H1 (cell line): Measurements from ENCODE around the gene ARHGAP24.

Experiments used
- EZH2 ChIP-seq: fragments of 200-600 bp; sonication (generic); IDR thresholded peaks from 2 replicates; pipeline ENCODE4 v1.7.1; 2012; ENCODE audit warnings: low read depth, mild to moderate bottlenecking, moderate library complexity, low read length, inconsistent platforms; ENCODE audit not compliant: severe bottlenecking
- FOSL1 ChIP-seq: IDR thresholded peaks from 2 replicates; pipeline ENCODE4 v1.6.1; 2011; ENCODE audit warnings: mild to moderate bottlenecking, low read depth, low read length, moderate library complexity; ENCODE audit not compliant: insufficient read depth
- HDAC6 ChIP-seq: IDR thresholded peaks from one replicate; pipeline ENCODE4 v1.7.1; 2012; ENCODE audit warnings: low read depth, mild to moderate bottlenecking, inconsistent platforms, low read length, moderate library complexity
- JUN ChIP-seq: IDR thresholded peaks from 2 replicates; pipeline ENCODE4 v1.6.1; 2011; ENCODE audit warnings: low read depth, mild to moderate bottlenecking, improper control_type of control experiment, low read length
- POLR2A ChIP-seq, 2 experiments: IDR thresholded peaks; 1 replicate in 1 of 2; 2 replicates in 1 of 2; pipeline ENCODE4 v1.6.1; 2011; ENCODE audit warnings: low read depth in 2 of 2, low read length in 2 of 2, mild to moderate bottlenecking in 2 of 2; ENCODE audit errors: control extremely low read depth in 1 of 2
- SP1 ChIP-seq: IDR thresholded peaks from 2 replicates; pipeline ENCODE4 v1.6.1; 2011; ENCODE audit warnings: low read depth, low read length
- SUZ12 ChIP-seq: fragments of 200-600 bp; sonication (generic); IDR thresholded peaks from 2 replicates; pipeline ENCODE4 v1.6.1; 2012; ENCODE audit warnings: mild to moderate bottlenecking, inconsistent platforms, low read length, moderate library complexity, mixed read lengths
- TCF12 ChIP-seq: IDR thresholded peaks from 2 replicates; pipeline ENCODE4 v1.6.1; 2011; ENCODE audit warnings: low read depth, mild to moderate bottlenecking, low read length
- YY1 ChIP-seq: IDR thresholded peaks from 2 replicates; pipeline ENCODE4 v1.6.1; 2011; ENCODE audit warnings: low read depth, mild to moderate bottlenecking, low read length
- TF ChIP-seq, protein P1 (sequence below): IDR thresholded peaks from 2 replicates; pipeline ENCODE4 v1.6.1; 2012; ENCODE audit warnings: low read length, inconsistent platforms
- TF ChIP-seq, protein P2 (sequence below), 3 experiments: IDR thresholded peaks; 1 replicate in 2 of 3; 2 replicates in 1 of 3; pipeline versions ENCODE4 v1.5.1 to v1.6.1; 2011; ENCODE audit warnings: low read length in 3 of 3, mild to moderate bottlenecking in 3 of 3, inconsistent platforms in 2 of 3, low read depth in 1 of 3, moderate library complexity in 1 of 3; ENCODE audit not compliant: insufficient read depth in 1 of 3; ENCODE audit errors: control extremely low read depth in 1 of 3
- TF ChIP-seq, protein P3 (sequence below): IDR thresholded peaks from 2 replicates; pipeline ENCODE4 v1.6.1; 2012; ENCODE audit warnings: inconsistent platforms

DNA sequence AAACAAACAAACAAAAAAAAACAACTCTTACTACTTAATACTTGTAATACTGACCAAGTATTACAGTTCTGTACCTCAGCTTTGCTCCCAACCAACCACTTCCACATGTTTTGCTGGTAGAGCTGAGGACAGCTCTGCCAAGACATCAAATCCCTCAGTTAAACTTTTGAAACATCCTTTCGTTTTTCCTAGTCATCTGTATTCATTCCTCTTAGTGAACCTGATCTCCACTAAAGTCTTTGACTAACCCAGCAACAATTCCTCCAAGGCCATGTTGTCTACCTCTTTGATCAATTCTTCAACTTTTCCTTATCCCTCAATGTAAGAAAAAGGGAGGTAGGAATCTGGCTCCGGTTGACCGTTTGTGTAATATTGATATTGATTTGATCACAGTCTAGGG lies 247.5 kb downstream of the ARHGAP24 start:
- TF ChIP-seq, protein P1, sequence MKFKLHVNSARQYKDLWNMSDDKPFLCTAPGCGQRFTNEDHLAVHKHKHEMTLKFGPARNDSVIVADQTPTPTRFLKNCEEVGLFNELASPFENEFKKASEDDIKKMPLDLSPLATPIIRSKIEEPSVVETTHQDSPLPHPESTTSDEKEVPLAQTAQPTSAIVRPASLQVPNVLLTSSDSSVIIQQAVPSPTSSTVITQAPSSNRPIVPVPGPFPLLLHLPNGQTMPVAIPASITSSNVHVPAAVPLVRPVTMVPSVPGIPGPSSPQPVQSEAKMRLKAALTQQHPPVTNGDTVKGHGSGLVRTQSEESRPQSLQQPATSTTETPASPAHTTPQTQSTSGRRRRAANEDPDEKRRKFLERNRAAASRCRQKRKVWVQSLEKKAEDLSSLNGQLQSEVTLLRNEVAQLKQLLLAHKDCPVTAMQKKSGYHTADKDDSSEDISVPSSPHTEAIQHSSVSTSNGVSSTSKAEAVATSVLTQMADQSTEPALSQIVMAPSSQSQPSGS, result no peak
- TF ChIP-seq SP1 (no peak), JUN (no peak), POLR2A (IDR thresholded peaks at IDR 0.05; ENCODE audit: control extremely low read depth in 1 of 2, low read depth in 2 of 2, low read length in 2 of 2) (no peak), HDAC6 (no peak), FOSL1 (no peak), EZH2 (no peak), YY1 (no peak), TCF12 (no peak), SUZ12 (no peak)
- TF ChIP-seq, protein P2, sequence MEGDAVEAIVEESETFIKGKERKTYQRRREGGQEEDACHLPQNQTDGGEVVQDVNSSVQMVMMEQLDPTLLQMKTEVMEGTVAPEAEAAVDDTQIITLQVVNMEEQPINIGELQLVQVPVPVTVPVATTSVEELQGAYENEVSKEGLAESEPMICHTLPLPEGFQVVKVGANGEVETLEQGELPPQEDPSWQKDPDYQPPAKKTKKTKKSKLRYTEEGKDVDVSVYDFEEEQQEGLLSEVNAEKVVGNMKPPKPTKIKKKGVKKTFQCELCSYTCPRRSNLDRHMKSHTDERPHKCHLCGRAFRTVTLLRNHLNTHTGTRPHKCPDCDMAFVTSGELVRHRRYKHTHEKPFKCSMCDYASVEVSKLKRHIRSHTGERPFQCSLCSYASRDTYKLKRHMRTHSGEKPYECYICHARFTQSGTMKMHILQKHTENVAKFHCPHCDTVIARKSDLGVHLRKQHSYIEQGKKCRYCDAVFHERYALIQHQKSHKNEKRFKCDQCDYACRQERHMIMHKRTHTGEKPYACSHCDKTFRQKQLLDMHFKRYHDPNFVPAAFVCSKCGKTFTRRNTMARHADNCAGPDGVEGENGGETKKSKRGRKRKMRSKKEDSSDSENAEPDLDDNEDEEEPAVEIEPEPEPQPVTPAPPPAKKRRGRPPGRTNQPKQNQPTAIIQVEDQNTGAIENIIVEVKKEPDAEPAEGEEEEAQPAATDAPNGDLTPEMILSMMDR (IDR thresholded peaks at IDR 0.05; ENCODE audit: control extremely low read depth in 1 of 3, insufficient read depth in 1 of 3, low read depth in 1 of 3, low read length in 3 of 3), result no peak
- TF ChIP-seq, protein P3, sequence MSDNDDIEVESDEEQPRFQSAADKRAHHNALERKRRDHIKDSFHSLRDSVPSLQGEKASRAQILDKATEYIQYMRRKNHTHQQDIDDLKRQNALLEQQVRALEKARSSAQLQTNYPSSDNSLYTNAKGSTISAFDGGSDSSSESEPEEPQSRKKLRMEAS, result no peak
